A549 (cell line): ENCODE data around the gene ABCF3. TPM values are rescaled to one million over a fixed set of nuclear protein-coding genes. Genes with fewer than 3 reads are reported as not detected.
"Not testable (repeated sequence)": the region's sequence is repeated elsewhere in the genome, so short reads cannot be mapped to it uniquely, and the experiment has no call there.

Experiments used
- ATAC-seq, 2 experiments: fragments of 200-7000 bp in 1 of 2; fragments of >200 bp in 1 of 2; cut with Nextera tagmentation in 1 of 2; cut with Tn5 transposase in 1 of 2; 3 replicates each; pipeline versions ENCODE4 v1.8.0 to v1.9.1; 2018 to 2020; ENCODE audit warnings: mild to moderate bottlenecking in 1 of 2, moderate library complexity in 1 of 2
- CTCF ChIA-PET: fragments of 300-600 bp; sonication (Branson Sonifier 250); formaldehyde crosslinking; extraction: SDS; loops from one replicate; lab custom pipeline; 2021; ENCODE audit warnings: antibody characterized with exemption, inconsistent platforms; lab: Yijun Ruan, JAX
- POLR2A ChIA-PET: fragments of 350-600 bp; formaldehyde crosslinking; extraction: SDS; loops from one replicate; lab custom pipeline; 2021; ENCODE audit warnings: antibody characterized with exemption, inconsistent platforms; lab: Yijun Ruan, JAX
- DNase-seq, 2 experiments: peaks; one replicate each; pipeline versions ENCODE4 v3.0.0 to v3.0.0-alpha.2; 2011 to 2016; ENCODE audit warnings: low read depth in 1 of 2, low spot score in 1 of 2
- FAIRE-seq: peaks from 2 replicates; lab custom pipeline; 2011; peaks lifted over from hg19 to GRCh38; lab: Jason Lieb, UNC
- H3K27ac ChIP-seq, 2 experiments: fragments of >200 bp; sonication (Bioruptor Twin); formaldehyde crosslinking; 3 replicates each; pipeline ENCODE4 v1.5.1; 2016 to 2017
- H3K4me1 ChIP-seq: fragments of >200 bp; sonication (Bioruptor Twin); formaldehyde crosslinking; 3 replicates; pipeline ENCODE4 v1.6.1; 2016
- H3K4me2 ChIP-seq: fragments of >200 bp; sonication (Bioruptor Twin); formaldehyde crosslinking; 3 replicates; pipeline ENCODE4 v1.6.1; 2016
- H3K4me3 ChIP-seq: fragments of >200 bp; sonication (Bioruptor Twin); formaldehyde crosslinking; 3 replicates; pipeline ENCODE4 v1.5.1; 2016
- H3K9me3 ChIP-seq: fragments of >200 bp; sonication (Bioruptor Twin); formaldehyde crosslinking; 3 replicates; pipeline ENCODE4 v1.6.1; 2016
- CBX2 ChIP-seq: fragments of 200-600 bp; sonication (generic); IDR thresholded peaks from 2 replicates; pipeline ENCODE4 v1.6.1; 2016; ENCODE audit warnings: low read depth, mild to moderate bottlenecking, borderline replicate concordance
- CEBPB ChIP-seq, 2 experiments: fragments of >200 bp in 1 of 2; sonication (Bioruptor Twin) in 1 of 2; formaldehyde crosslinking in 1 of 2; IDR thresholded peaks; 2 replicates each; pipeline ENCODE4 v1.6.1; 2012 to 2016
- CHD4 ChIP-seq: fragments of 200-600 bp; sonication (generic); IDR thresholded peaks from 2 replicates; pipeline ENCODE4 v1.6.1; 2016; ENCODE audit warnings: antibody characterized with exemption, mild to moderate bottlenecking, borderline replicate concordance
- E2F6 ChIP-seq: IDR thresholded peaks from 2 replicates; pipeline ENCODE4 v1.6.1; 2012; ENCODE audit warnings: low read depth, borderline replicate concordance
- EHF ChIP-seq: fragments of 250-450 bp; sonication (Bioruptor Pico); IDR thresholded peaks from 2 replicates; pipeline ENCODE4 v1.5.0; 2020; ENCODE audit warnings: mild to moderate bottlenecking
- EHMT2 ChIP-seq: fragments of 200-600 bp; sonication (generic); IDR thresholded peaks from 2 replicates; pipeline ENCODE4 v1.6.1; 2016; ENCODE audit warnings: antibody characterized with exemption, low read depth, mild to moderate bottlenecking, moderate library complexity
- EP300 ChIP-seq, 2 experiments: fragments of >200 bp; sonication (Bioruptor Twin); formaldehyde crosslinking; IDR thresholded peaks; 2 replicates in 1 of 2; 3 replicates in 1 of 2; pipeline ENCODE4 v1.6.1; 2016 to 2017
- GATA3 ChIP-seq: IDR thresholded peaks from 2 replicates; pipeline ENCODE4 v1.6.1; 2012; ENCODE audit warnings: borderline replicate concordance
- HDAC2 ChIP-seq: fragments of 200-600 bp; sonication (generic); IDR thresholded peaks from 2 replicates; pipeline ENCODE4 v1.6.1; 2016
- HOXB13 ChIP-seq: fragments of 250-450 bp; sonication (Bioruptor Pico); IDR thresholded peaks from 2 replicates; pipeline ENCODE4 v1.5.0; 2020; ENCODE audit warnings: low read depth, mild to moderate bottlenecking, moderate library complexity
- JUN ChIP-seq, 2 experiments: fragments of >200 bp; sonication (Bioruptor Twin); formaldehyde crosslinking; IDR thresholded peaks; 2 replicates in 1 of 2; 3 replicates in 1 of 2; pipeline ENCODE4 v1.6.1; 2016 to 2017
- JUNB ChIP-seq: fragments of >200 bp; sonication (Bioruptor Twin); formaldehyde crosslinking; IDR thresholded peaks from 2 replicates; pipeline ENCODE4 v1.6.1; 2016
- KDM5A ChIP-seq: fragments of 200-600 bp; sonication (generic); IDR thresholded peaks from 2 replicates; pipeline ENCODE4 v1.6.1; 2016; ENCODE audit warnings: antibody characterized with exemption, mild to moderate bottlenecking
- MAFK ChIP-seq: fragments of 450-650 bp; IDR thresholded peaks from 2 replicates; pipeline ENCODE4 v1.6.1; 2014; ENCODE audit not compliant: partially characterized antibody
- PHF8 ChIP-seq: fragments of 200-600 bp; sonication (generic); IDR thresholded peaks from 2 replicates; pipeline ENCODE4 v1.6.1; 2016; ENCODE audit warnings: low read depth, mild to moderate bottlenecking, antibody characterized with exemption, moderate library complexity, borderline replicate concordance
- POLR2A ChIP-seq: IDR thresholded peaks from 2 replicates; pipeline ENCODE4 v1.6.1; 2012; ENCODE audit warnings: mild to moderate bottlenecking, low read length
- RAD21 ChIP-seq, 2 experiments: fragments of >200 bp in 1 of 2; sonication (Bioruptor Twin) in 1 of 2; formaldehyde crosslinking in 1 of 2; IDR thresholded peaks in 1 of 2; conservative IDR thresholded peaks in 1 of 2; 2 replicates in 1 of 2; 3 replicates in 1 of 2; pipeline ENCODE4 v1.6.1; 2012 to 2018; ENCODE audit warnings: inconsistent platforms in 1 of 2
- RCOR1 ChIP-seq: fragments of 150-350 bp; IDR thresholded peaks from 2 replicates; pipeline ENCODE4 v1.6.1; 2014; ENCODE audit warnings: antibody characterized with exemption, low read length, low read depth
- TP53 ChIP-seq: fragments of 250-450 bp; sonication (Bioruptor Pico); IDR thresholded peaks from 2 replicates; pipeline ENCODE4 v1.5.0; 2021; ENCODE audit warnings: mild to moderate bottlenecking, moderate library complexity
- ZC3H11A ChIP-seq: fragments of 450-650 bp; IDR thresholded peaks from 2 replicates; pipeline ENCODE4 v1.6.1; 2014; ENCODE audit warnings: antibody characterized with exemption, mild to moderate bottlenecking
- ZFP36 ChIP-seq: fragments of 450-650 bp; IDR thresholded peaks from 2 replicates; pipeline ENCODE4 v1.6.1; 2014; ENCODE audit warnings: borderline replicate concordance; ENCODE audit not compliant: partially characterized antibody
- ZSCAN20 ChIP-seq: fragments of 250-450 bp; sonication (Bioruptor Pico); IDR thresholded peaks from 2 replicates; pipeline ENCODE4 v1.8.0; 2022; ENCODE audit warnings: mild to moderate bottlenecking, moderate library complexity
- WGBS: methylation state at CpG from one replicate; pipeline ENCODE4 v1.1.6; 2017; ENCODE audit errors: missing lambda C conversion rate; 5-methylcytosine and 5-hydroxymethylcytosine counted together
- polyA plus RNA-seq, 4 experiments: library from polyadenylated mRNA; depleted of rRNA in 3 of 4; stranded (reverse); fragments of >200 nt; fragmentation: RNase III in 1 of 4; extraction: RNeasy Plus Mini Kit Qiagen cat#74134 plus additional on column Dnase treatment in 1 of 4; gene quantifications; 2 replicates in 3 of 4; 3 replicates in 1 of 4; pipeline ENCODE4 v1.2.3, GENCODE V29; 2011 to 2017
- TF ChIP-seq, protein P1 (sequence below): fragments of 200-600 bp; sonication (generic); IDR thresholded peaks from 2 replicates; pipeline ENCODE4 v1.6.1; 2016; ENCODE audit warnings: antibody characterized with exemption, mild to moderate bottlenecking, moderate library complexity
- TF ChIP-seq, protein P2 (sequence below): fragments of 450-650 bp; IDR thresholded peaks from 2 replicates; pipeline ENCODE4 v1.6.1; 2014; ENCODE audit warnings: antibody characterized with exemption
- TF ChIP-seq, protein P3 (sequence below): fragments of >200 bp; sonication (Bioruptor Twin); formaldehyde crosslinking; IDR thresholded peaks from 3 replicates; pipeline ENCODE4 v1.6.1; 2016

ABCF3 gene
- polyA plus RNA-seq, 2 of the 4 experiments (the other 2 are of a cell fraction) = 35.3 to 46.6 TPM

GRCh38 chr3:184148076-184148475 is 37.9 kb upstream of the ABCF3 start (continued):
- TF ChIP-seq, protein P1, sequence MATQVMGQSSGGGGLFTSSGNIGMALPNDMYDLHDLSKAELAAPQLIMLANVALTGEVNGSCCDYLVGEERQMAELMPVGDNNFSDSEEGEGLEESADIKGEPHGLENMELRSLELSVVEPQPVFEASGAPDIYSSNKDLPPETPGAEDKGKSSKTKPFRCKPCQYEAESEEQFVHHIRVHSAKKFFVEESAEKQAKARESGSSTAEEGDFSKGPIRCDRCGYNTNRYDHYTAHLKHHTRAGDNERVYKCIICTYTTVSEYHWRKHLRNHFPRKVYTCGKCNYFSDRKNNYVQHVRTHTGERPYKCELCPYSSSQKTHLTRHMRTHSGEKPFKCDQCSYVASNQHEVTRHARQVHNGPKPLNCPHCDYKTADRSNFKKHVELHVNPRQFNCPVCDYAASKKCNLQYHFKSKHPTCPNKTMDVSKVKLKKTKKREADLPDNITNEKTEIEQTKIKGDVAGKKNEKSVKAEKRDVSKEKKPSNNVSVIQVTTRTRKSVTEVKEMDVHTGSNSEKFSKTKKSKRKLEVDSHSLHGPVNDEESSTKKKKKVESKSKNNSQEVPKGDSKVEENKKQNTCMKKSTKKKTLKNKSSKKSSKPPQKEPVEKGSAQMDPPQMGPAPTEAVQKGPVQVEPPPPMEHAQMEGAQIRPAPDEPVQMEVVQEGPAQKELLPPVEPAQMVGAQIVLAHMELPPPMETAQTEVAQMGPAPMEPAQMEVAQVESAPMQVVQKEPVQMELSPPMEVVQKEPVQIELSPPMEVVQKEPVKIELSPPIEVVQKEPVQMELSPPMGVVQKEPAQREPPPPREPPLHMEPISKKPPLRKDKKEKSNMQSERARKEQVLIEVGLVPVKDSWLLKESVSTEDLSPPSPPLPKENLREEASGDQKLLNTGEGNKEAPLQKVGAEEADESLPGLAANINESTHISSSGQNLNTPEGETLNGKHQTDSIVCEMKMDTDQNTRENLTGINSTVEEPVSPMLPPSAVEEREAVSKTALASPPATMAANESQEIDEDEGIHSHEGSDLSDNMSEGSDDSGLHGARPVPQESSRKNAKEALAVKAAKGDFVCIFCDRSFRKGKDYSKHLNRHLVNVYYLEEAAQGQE = no peak
- no peak for TF ChIP-seq JUNB
- no peak for TF ChIP-seq ZC3H11A
- no peak for TF ChIP-seq PHF8
- no peak for TF ChIP-seq KDM5A
- TF ChIP-seq MAFK = no peak
- TF ChIP-seq HOXB13 (CRISPR knock-in tag) = no peak

DNA sequence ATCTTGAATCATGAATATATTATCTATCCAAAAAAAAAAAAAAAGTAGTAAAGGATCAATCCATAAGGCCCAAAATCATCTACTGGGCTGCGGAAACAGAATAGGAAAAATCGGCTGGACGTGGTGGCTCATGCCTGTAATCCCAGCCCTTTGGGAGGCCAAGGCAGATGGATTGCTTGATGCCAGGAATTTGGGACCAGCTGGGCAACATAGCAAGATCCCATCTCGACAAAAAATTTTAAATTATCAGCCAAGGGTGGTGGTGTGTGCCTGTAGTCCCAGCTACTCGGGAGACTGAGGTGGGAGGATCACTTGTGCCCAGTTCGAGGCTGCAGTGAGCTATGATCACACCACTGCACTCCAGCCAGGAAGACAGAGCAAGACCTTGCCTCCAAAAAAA is 36.9 kb upstream of the ABCF3 start:
- Histone ChIP-seq H3K9me3 (no peaks in the 10 kb centered on the region), H3K4me2 (no peak overlapping the region), H3K27ac (no peak overlapping the region), H3K4me1 (no peaks in the 10 kb centered on the region), H3K4me3 (no peak overlapping the region)
- ATAC-seq (no peak), FAIRE-seq (no peak), DNase-seq (no peak)
- POLR2A ChIA-PET = no interaction called here
- WGBS = 79% methylated on average over 6 of the region's 6 CpGs
- TF ChIP-seq TP53 (CRISPR knock-in tag) (no peak), CEBPB (IDR thresholded peaks at IDR 0.05) (no peak), EP300 (IDR thresholded peaks at IDR 0.05) (no peak), CBX2 (no peak), RCOR1 (no peak), GATA3 (no peak), RAD21 (conservative IDR thresholded peaks at IDR 0.05 in 1 of 2, IDR thresholded peaks at IDR 0.05 in 1 of 2) (no peak), EHMT2 (no peak)
- TF ChIP-seq, protein P2, sequence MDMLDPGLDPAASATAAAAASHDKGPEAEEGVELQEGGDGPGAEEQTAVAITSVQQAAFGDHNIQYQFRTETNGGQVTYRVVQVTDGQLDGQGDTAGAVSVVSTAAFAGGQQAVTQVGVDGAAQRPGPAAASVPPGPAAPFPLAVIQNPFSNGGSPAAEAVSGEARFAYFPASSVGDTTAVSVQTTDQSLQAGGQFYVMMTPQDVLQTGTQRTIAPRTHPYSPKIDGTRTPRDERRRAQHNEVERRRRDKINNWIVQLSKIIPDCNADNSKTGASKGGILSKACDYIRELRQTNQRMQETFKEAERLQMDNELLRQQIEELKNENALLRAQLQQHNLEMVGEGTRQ = no peak
- CTCF ChIA-PET = interaction anchor here (0.8 to 1.0 kb wide), 4 partner anchors 13 to 101 kb away, joined by 3 to 4 read pairs (median 4); partner anchors contain the start of gene EEF1AKMT4

GRCh38 chr3:184149770-184150169 is 36.2 kb upstream of the ABCF3 start:
- CTCF ChIA-PET = interaction anchor here (1.0 kb wide), 2 partner anchors 20 to 100 kb away, joined by 4 read pairs; partner anchors contain the start of gene EEF1AKMT4
- H3K27ac ChIP-seq, DNase-seq, H3K4me2 ChIP-seq, POLR2A ChIA-PET, H3K4me3 ChIP-seq, H3K4me1 ChIP-seq, H3K9me3 ChIP-seq, FAIRE-seq: not testable (repeated sequence)
- WGBS = 80% methylated on average over 6 of the region's 6 CpGs
- ATAC-seq = peak; percentile 71 to 76

- H3K4me2 ChIP-seq = peak within 1 kb of the TSS; percentile 97
- ChIA-PET CTCF (interaction anchor here (0.9 to 1.9 kb wide), 4 partner anchors 10 to 260 kb away, joined by 3 to 5 read pairs (median 3); no protein-coding TSS in a partner anchor), POLR2A (interaction anchor here (0.7 kb wide), 2 partner anchors 31 to 132 kb away, joined by 3 read pairs; partner anchors contain the start of gene ABCF3)
- peak within 1 kb of the TSS; percentile 86 for H3K4me3 ChIP-seq
- WGBS = 4% methylated on average over 5 of the region's 84 CpGs
- TF ChIP-seq PHF8 = 0 out of 2 replicates have a peak, but pooled peaks have one; percentile 31
- TF ChIP-seq HDAC2 = no peak
- TF ChIP-seq POLR2A = peak; percentile 55
- TF ChIP-seq E2F6 = peak; percentile 71; the same call in 1 of the 2 replicates
- TF ChIP-seq, protein P3, sequence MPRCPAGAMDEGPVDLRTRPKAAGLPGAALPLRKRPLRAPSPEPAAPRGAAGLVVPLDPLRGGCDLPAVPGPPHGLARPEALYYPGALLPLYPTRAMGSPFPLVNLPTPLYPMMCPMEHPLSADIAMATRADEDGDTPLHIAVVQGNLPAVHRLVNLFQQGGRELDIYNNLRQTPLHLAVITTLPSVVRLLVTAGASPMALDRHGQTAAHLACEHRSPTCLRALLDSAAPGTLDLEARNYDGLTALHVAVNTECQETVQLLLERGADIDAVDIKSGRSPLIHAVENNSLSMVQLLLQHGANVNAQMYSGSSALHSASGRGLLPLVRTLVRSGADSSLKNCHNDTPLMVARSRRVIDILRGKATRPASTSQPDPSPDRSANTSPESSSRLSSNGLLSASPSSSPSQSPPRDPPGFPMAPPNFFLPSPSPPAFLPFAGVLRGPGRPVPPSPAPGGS = peak; percentile 81
- peak in 1 of 2 experiments; percentile 67; a peak in 2 of 5 replicates for TF ChIP-seq JUN (IDR thresholded peaks at IDR 0.05)
- no peak for TF ChIP-seq ZSCAN20
- TF ChIP-seq ZFP36 = no peak
- no peak for TF ChIP-seq CHD4
- TF ChIP-seq EHF (CRISPR knock-in tag) = no peak
- TF ChIP-seq, all 56 proteins: peak for 5
- Histone ChIP-seq H3K4me1 (peaks cover 8% of the 10 kb centered on the region; the same call in 2 of the 3 replicates), H3K9me3 (no peaks in the 10 kb centered on the region), H3K27ac (peak within 1 kb of the TSS; percentile 93 to 99)
- DNase-seq (peak; percentile 45 to 63), FAIRE-seq (no peak), ATAC-seq (peak; percentile 78 to 93)
Measured at GRCh38 chr3:184154885-184155643, 30.9 kb upstream of the ABCF3 start, which contains the start of gene DVL3. TSS of gene DVL3 (plus strand) at chr3:184155377. CDS start at chr3:184155636, 259 bp downstream.
